ENCODE data around the gene ELMO1.

- no peak for TF ChIP-seq POLR2A (IDR thresholded peaks at IDR 0.05; ENCODE audit: low read length)
- TF ChIP-seq GATA1 (IDR thresholded peaks at IDR 0.05; ENCODE audit: low read depth, low read length) = no peak
Measured at GRCh38 chr7:36809510-36809909, 639.2 kb downstream of the ELMO1 start.
